HG02798 (cell line): ENCODE measurements around the gene BHLHA15.

Source experiments
- ATAC-seq: cut with Tn5 transposase; IDR thresholded peaks from one replicate; pipeline ENCODE4 v1.9.1; 2021; ENCODE audit warnings: mild to moderate bottlenecking; ENCODE audit not compliant: unreplicated experiment, poor library complexity

Gene BHLHA15

DNA sequence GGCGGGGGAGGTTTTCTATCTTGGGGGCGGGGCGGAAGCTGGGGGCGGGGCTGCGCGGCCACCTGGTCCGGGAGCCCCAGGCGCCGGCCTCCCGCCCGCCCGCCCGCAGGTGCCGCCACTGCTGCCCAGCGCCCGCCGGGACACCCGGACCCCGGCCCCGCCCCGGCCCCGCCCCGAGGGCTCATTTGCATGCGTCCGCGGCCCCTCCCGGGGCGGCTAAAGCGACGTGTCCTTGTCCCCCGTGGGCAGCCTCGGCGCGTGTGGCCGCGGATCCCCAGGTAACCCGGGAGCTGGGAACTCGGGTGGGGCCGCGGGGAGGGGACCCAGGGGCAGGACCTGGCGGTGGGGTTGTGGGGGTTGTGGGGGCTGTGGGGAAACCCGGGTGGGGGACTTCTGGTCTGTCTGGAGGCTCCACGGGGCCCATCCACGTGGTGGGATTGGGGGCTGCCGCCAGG is at the start of gene BHLHA15:
Gene BHLHA15, plus strand, starts transcription at position 219 of the 455 bp plus-strand sequence. CDS start 871 bp downstream, outside the sequence.
- ATAC-seq = peak; percentile 60

DNA sequence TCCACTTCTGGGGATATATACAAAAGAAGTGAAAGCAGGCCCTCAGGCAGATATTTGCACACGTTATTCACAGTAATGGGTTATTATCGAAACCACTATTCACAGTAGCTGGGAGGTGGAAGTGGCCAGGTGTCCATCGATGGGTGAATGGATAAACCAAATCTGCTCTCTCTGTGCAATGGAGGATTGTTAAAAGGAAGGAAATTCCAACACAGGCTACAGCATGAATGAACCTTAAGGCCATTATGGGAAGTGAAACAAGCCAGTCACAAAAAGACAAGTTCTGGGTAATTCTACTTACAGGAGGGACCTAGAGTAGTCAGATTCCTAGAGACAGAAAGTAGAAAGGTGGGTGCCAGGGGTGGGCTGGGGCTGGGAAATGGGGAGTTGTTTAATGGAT is 48.5 kb upstream of the BHLHA15 start:
- ATAC-seq = no peak

DNA sequence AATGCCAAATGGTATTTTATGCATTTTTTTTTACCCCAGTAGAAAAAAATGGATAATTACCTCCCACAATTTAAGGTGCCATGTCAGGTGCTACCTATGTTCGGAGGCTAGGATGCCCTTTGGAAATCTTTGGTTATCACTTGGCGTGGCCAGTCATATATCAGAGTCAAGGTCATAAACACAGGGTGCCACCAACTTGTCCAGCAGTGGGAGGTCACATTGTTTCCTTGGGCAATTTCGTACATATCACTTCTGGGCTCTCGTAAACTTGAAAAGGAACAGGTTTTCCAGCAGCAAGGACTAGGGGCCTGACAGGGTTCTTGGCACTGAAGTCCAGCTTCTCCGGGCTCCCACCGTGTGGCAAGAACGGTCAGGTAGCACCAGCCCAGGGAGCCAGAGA is 48.0 kb upstream of the BHLHA15 start:
- ATAC-seq = no peak

DNA sequence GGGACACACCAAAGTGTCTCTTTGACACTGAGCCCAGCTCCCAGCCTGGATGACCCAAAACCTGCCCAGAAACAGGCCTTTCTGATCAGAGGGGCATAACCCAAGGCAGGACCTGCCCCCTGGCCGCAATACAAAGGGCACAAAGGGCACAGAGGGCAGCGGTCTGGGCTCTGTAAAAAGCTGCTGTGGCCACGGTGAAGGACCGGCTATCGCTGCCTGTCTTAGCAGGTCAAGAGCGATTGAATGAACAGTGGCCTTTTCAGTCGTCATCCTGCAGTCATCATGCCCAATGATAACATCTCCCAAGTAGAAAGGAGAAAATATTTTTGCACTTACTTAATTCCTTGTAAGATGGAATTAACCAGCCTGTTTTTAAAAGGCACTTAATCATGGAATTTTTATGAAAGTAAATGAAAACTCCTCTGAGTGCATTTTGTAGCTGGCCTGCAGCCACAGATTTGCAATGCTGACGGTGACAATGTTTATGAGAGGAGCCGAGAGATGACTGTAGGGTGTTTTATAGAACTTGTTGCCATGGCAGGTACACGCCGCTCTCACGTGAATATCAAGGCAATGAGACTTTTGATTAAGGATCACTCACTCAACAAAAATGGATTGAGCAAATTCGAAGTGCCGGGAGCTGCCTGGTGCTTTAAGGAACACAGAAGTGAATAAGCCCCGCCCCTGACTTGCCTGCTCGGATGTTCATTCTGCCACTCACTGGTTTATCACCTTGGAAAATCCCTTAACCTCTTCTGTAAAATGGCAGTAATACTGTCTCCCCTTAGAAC is 47.3 kb upstream of the BHLHA15 start:
- no peak for ATAC-seq

DNA sequence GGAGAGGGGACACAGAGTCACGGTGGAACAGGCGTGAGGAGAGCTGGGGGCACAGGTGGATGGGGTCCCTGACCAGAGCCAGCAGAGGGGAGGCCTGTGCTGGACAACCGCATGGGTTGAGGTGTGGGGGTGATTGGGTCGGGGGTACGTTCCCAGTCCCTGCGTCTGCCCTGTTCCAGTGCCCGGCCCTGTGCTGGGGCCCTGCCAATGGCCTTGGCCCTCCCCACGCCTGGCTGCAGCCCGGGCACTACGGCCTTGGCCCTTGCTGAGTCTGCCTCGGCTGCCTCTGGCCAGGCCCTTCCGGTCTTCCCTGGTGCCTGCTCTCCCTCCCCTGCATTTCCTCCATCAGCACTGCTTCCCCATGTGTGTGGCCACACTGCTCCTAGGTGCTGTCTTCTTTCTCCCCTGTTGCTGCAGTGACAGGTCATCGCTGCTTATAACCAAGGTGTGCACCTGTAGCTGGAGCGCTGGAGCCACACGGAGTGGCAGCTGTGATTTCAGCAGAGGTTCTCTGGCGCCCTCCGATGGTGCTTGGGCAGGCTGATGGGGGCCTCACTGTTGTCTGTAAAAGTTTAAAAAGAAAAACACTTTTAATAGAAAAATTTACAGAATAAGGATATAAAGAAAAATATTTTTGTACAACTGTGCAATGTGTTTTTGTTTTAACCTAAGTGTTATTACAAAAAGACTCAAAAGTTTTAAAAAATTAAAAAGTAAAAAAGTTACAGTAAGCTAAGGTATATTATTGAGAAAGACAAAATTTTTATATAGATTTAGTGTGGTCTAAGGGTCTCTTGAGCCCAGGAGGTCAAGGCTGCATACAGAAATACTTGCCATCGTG is 45.2 kb upstream of the BHLHA15 start:
- peak; percentile 81 for ATAC-seq

DNA sequence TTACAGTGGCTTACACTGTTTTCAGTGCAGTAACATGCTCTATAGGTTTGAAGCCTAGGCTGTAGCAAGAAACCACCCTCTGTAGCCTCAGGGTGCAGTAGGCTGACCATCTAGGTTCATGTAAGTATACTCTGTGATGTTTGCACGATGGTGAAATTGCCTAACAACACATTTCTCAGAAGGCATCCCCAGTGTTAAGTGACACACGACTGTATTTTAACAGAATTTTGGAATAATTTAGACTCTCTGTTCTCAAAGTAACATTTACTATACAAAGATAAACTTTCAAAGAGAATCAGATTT is 44.6 kb upstream of the BHLHA15 start:
- ATAC-seq = no peak

DNA sequence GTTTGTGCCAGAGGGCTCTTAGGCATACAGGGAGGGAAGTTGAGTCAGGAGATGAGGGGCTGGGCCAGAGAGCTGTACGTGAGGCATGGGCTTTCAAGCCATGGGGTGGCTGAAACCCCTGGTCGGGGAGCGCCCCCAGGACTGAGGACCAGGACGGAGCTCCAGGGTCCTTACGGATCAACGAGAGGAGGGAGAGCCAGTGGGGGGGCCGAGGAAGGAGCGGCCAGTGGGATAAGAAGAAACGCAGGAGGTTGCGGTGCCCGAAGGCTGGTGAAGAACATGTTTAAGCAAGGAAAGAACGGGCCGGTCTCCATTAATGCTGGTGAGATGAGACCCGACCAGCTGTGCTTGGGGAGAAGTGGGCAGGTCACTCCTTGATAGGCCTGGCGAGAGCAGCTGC is 43.6 kb upstream of the BHLHA15 start:
- no peak for ATAC-seq

DNA sequence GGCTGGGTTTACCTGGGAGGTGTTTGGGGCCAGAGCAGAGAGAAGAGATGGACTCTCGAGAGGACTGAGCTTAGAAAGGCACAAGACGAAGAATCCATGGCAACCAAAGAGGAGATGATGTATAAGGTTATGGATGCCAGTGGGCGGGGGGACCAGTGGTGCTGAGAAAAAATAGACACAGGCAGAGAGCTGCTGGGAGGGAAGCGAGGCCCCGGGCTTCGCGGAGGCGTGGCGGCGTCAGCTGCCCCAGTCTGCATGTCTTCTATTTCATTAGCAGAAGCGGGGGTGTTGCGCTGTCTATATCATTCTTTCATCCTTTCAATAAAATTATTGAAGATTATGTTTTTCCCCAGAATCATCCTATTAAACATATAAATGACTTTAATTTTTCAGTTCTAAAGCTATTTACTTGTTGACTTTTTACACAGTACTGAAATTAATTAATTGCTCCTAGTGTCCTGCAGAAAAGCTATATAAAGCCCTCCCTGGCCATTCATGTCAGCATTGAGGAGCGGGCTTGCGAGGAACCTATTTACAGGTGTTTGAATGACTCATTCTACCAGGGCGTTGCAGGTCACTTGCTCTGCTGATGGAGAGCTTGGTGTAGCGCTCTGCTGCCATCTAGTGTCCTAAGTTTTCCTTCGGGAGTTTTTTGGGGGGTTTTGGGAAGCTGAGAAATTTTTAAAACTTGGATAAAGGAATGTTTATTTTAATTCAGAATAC is 42.9 kb upstream of the BHLHA15 start:
- peak; percentile 76 for ATAC-seq

DNA sequence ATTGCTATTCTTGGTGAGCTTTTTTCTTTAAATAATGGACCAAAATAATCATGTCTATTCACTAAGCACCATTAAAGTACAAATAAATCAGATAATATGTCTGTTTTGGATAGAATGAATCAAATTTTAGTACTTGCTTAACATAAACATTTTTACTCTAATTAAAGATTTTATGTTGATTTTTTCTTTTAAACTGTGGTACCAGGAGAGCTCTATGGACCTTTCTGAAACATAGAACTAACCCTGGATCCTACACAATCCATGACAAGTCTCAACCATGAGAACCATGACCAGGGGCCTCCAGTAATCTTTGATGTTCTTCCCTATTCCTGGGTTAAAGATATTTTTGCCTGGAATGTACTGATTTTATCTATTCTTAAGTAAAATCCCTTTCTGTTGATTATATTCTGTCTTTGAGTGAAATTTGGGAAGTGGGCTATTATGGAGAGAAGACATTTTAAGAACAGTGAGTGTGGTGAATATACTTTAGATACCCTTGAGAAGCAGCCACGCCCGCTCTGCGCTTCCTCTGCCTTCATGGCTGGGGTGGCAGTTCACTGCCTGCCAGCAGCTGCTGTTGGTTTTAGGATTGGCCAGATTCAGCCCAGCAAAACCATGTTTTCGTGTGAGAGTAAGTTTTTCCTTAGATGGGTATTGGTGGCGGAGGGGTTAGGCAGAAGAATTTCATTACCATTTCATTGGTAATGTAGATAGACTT is 42.2 kb upstream of the BHLHA15 start:
- ATAC-seq = no peak

DNA sequence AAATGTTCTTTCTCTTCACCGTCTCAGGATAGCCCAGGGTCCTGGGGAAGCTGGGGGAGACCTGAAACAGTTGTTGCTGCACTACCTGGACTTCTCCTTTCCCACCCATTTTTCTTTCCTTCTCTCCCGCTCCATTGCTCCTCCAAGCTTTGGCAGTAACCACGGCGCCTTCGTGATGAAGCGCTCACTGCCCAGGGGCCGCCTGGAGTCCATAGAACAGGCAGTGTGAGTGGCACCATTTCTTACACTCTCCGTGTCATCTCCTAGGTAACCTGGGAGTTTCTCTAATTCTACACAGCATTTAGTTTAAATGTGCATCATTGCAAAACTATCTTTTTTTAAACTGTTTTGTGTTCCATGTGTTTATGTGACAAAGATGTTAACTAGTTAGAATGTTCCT is 40.3 kb upstream of the BHLHA15 start:
- ATAC-seq = no peak

DNA sequence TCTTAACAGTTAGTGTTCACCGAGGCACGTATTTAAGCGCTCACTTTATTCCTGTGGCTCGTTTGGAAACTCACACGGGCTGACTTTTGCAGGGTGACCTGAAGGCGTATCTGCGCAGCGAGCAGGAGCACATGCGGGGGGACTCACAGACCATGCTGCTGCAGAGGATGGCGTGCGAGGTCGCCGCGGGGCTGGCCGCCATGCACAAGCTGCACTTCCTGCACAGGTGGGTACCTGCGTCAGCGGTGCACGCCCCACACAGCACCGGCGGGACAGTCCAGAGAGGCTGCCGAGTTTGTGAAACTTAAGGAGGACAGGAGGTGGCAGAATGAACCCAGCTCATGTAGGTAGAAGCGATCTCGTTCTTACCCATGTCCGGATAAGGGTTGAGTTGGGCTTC is 39.8 kb upstream of the BHLHA15 start:
- ATAC-seq = no peak

DNA sequence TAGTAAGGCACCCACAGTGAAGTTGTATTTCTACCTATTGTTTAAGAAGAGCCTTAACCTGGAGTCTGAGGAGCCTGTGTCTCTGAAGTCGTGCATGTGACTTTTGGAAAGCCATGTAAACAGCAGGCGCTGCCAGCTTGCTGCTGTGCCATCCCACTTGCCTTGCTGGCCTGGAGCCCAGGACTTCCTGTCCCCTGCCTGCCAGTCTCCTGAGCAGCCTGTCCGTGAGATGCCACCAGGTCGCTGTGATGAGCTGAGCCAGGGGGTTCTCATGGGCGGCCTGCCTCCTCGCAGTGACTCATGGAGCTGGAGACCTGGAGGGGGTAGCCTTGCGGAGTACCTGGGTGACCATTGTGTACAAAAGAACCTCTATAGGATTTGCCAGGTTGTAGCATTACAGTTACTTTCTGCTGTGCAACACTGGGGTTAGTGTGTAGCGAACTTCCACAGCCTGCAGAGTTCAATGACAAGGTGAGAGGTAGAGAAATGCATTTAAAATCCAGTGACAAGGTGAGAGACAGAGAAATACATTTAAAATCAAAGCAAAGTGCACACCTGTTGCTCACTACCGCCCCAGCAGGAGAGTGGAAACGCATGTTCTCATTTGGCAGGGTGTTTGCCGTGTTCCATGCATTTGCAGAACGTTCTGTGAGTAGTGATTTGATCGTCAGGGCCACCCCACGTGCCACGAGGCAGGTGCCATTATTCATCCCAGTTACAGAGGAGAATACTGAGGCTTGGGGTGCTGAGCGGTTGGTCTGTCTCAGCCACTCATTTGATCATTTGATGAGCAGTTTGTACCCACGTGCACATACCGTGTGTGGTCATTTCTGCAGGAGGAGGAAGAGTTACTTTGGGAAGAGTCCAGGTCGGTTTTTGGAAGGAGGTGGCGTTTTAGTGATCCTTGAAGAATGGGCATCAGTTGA is 36.6 kb upstream of the BHLHA15 start:
- no peak for ATAC-seq

DNA sequence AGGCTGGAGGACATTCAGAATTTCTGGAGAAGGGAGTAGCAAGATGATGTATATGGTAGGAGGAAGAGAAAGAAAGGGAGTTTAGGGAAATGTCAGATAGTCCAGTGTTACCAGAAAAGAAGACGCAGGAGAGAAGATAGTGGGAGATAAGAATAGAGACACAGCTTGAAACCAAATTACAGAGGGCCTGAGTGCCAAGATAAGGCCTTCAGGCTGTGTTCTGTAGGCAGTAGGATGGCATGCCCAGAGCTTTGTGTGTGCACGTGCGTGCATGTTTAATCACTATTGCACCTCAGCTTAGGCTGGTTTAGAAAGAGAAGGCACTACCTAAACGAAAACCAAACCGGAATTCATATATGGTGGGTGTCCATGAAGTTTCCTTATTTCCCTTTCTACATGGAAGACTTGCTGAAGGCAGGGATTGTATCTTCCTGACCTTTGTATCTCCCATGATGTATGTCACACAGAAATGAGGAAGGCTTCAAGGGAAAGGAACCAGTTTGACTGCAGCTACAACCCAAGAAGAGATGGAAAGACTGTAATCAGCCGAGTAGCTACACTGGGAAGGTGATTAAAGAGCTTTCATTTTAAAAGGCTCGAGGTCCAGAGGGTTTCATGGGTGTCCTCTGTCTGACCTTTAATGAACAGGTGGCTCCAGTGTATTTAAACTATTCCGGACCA is 35.8 kb upstream of the BHLHA15 start:
- no peak for ATAC-seq

DNA sequence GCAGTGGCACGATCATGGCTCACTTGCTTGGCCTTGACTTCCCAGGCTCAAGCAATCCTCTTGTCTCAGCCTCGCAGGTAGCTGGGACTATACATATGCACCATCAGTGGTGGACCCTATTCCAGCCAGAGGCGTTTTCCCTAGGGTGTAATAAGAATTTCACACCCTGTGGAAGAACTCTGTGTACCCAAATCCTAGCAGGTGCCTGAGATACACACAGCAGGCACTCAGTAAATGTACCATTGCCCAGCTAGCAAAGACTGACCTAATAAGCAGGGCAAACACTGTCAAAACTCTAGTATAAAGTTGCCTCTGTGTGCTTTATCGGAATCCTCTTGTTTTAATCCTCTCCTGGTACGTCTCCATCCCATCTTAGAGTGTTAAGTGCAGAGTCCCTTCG is 33.7 kb upstream of the BHLHA15 start:
- ATAC-seq = no peak

DNA sequence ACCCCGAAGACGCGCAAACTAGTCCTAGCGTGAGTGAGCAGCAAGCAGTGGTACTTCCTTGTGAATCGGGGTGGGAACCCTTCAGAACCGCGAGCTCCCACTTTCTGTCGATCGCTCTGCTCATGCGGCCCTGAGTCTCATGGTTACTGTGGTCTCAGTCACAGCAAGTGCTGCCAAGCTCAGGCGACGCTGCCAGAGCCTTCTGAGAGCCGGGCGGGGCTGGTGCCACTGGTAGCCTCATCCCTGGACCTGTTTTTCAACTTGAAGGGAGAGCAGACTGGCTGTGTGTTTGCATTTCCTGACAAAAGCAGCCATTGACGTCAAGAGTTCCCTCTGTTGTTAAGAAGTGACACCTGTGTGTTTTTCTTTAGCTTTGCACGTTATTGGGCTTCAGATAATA is 32.9 kb upstream of the BHLHA15 start:
- no peak for ATAC-seq

DNA sequence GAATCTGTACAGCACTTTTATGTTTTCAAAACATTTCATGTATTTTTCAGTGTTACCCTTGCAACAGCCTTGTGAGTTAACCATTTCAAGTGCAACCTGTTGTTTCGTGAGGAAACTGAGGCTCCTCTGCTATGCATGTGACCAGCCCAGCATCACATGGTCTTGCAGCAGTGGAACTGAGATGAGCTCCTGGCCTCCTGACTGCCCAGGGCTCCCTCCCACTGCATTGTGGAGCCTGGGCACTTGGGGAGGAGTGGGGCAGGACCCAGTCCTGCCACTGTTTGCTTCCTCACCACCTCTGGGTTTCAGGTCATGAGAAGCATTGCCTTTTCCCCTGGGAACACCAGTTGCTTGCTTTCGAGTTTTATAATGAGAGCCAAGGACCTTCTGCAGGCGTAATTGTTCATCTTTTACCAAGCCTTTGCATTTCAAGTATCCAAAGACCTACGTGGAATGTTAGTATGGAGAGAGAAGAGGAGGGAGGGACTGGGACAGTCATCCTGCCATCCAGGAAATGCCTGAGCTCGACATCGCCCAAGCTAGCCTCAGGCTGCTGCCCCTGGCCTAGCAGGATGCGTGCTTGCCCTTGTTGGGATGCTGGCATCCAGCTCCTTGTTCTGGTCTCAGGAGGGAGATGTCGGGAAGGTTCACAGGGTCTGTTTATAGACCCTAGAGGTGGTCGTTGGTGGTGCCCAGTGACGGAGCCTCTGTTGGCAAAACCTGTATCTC is 32.3 kb upstream of the BHLHA15 start:
- no peak for ATAC-seq

DNA sequence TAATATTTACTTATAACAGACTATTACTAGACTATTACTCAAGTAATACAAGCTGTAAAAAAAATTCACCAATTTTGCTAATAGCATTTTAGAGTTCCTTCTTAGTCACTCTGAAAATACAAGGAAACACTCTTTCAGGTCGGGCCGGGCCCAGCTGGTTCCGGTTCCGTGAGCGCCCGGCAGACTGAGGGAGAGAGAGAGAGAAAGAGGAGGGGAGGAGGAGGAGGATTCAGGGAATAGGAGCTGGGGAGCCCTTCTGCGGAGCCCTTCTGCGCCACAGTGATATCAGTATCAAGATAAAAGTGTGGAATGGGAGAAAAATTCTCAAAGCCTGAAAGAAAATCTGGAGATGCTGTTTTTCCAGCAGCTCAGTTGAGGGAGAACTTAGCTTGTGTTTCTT is 30.5 kb upstream of the BHLHA15 start:
- no peak for ATAC-seq

DNA sequence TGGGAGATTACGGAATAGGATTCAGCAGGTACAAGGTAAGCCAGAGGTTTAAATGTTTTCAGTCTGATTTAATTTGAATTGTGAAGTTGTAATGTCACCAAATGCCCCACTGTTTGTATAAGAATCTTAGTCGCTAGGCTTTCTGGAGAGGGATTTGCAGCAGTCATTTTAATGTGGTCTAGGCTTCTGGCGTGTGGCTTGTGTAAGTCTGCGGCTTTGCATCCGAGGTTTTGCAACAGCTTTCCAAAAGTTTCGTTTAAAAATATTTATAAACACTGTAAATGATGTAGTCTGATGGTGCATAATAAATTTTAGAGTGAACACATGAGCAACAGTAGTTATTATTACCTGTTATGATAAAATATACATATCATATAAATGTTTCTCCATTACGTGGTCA is 26.1 kb upstream of the BHLHA15 start:
- no peak for ATAC-seq
